NT2/D1 (cell line): ENCODE measurements around the gene DCDC2.

ENCODE experiments used
- DNase-seq: peaks from one replicate; pipeline ENCODE4 v3.0.0-alpha.2; 2011; ENCODE audit warnings: low read depth, low spot score
- H3K27me3 ChIP-seq: 2 replicates; pipeline ENCODE4 v1.6.0; 2011; ENCODE audit warnings: mild to moderate bottlenecking; ENCODE audit not compliant: insufficient read length, insufficient read depth
- H3K36me3 ChIP-seq: 2 replicates; pipeline ENCODE4 v1.6.1; 2011; ENCODE audit warnings: mild to moderate bottlenecking, low read length, mixed read lengths; ENCODE audit not compliant: insufficient read depth, insufficient read length
- H3K4me1 ChIP-seq: 2 replicates; pipeline ENCODE4 v1.5.1; 2011; ENCODE audit not compliant: insufficient read depth, insufficient read length
- H3K4me3 ChIP-seq: 2 replicates; pipeline ENCODE4 v1.5.1; 2011; ENCODE audit warnings: low read depth; ENCODE audit not compliant: insufficient read length
- H3K9ac ChIP-seq: 2 replicates; pipeline ENCODE4 v1.6.0; 2011; ENCODE audit warnings: low read depth; ENCODE audit not compliant: insufficient read length
- H3K9me3 ChIP-seq: 2 replicates; pipeline ENCODE4 v1.5.1; 2011; ENCODE audit warnings: mild to moderate bottlenecking, low read length; ENCODE audit not compliant: insufficient read depth
- SUZ12 ChIP-seq: IDR thresholded peaks from 2 replicates; pipeline ENCODE4 v1.6.1; 2011; ENCODE audit not compliant: insufficient read length, insufficient read depth; ENCODE audit errors: extremely low read depth
- YY1 ChIP-seq: IDR thresholded peaks from 2 replicates; pipeline ENCODE4 v1.6.1; 2011; ENCODE audit not compliant: insufficient read length, insufficient read depth
- ZNF274 ChIP-seq: IDR thresholded peaks from 2 replicates; pipeline ENCODE4 v1.6.1; 2011; ENCODE audit warnings: mild to moderate bottlenecking, low read depth, low read length

Gene DCDC2

GRCh38 chr6:24353861-24354260 is 4.0 kb downstream of the DCDC2 start:
- Histone ChIP-seq H3K4me3 (no peak overlapping the region), H3K36me3 (no peaks in the 10 kb centered on the region), H3K27me3 (no peaks in the 10 kb centered on the region), H3K9me3 (no peaks in the 10 kb centered on the region), H3K9ac (no peak overlapping the region), H3K4me1 (no peaks in the 10 kb centered on the region)
- TF ChIP-seq YY1 (no peak), ZNF274 (no peak), SUZ12 (no peak)
- no peak for DNase-seq

GRCh38 chr6:24352434-24352833 is 5.4 kb downstream of the DCDC2 start:
- H3K27me3 ChIP-seq, result peaks cover 2% of the 10 kb centered on the region

GRCh38 chr6:24344976-24345375 is 12.9 kb downstream of the DCDC2 start:
- Histone ChIP-seq H3K36me3 (no peaks in the 10 kb centered on the region), H3K4me1 (no peaks in the 10 kb centered on the region)

More at GRCh38 chr6:24352434-24352833, 5.4 kb downstream of the DCDC2 start:
- Histone ChIP-seq H3K4me1 (no peaks in the 10 kb centered on the region), H3K9me3 (no peaks in the 10 kb centered on the region), H3K9ac (no peak overlapping the region), H3K36me3 (no peaks in the 10 kb centered on the region), H3K4me3 (no peak overlapping the region)
- TF ChIP-seq SUZ12 (no peak), YY1 (no peak), ZNF274 (no peak)
- DNase-seq, result no peak

GRCh38 chr6:24340998-24341938 is 16.6 kb downstream of the DCDC2 start:
- Histone ChIP-seq H3K27me3 (no peaks in the 10 kb centered on the region), H3K9ac (no peak overlapping the region), H3K36me3 (no peaks in the 10 kb centered on the region), H3K4me3 (no peak overlapping the region), H3K9me3 (peaks cover under 1% of the 10 kb centered on the region; the same call in 1 of the 2 replicates), H3K4me1 (no peaks in the 10 kb centered on the region)
- no peak for DNase-seq
- TF ChIP-seq SUZ12 (no peak), ZNF274 (no peak), YY1 (no peak)

More at GRCh38 chr6:24344976-24345375, 12.9 kb downstream of the DCDC2 start:
- H3K9ac ChIP-seq, result no peak overlapping the region
- no peaks in the 10 kb centered on the region for H3K9me3 ChIP-seq
- DNase-seq, result no peak
- peaks cover 2% of the 10 kb centered on the region for H3K27me3 ChIP-seq
- H3K4me3 ChIP-seq, result no peak overlapping the region
- TF ChIP-seq SUZ12, result no peak
- TF ChIP-seq ZNF274, result no peak
- TF ChIP-seq YY1, result no peak

- TF ChIP-seq SUZ12 (no peak), ZNF274 (no peak), YY1 (no peak)
- no peak for DNase-seq
- H3K36me3 ChIP-seq, result no peaks in the 10 kb centered on the region
- no peak overlapping the region for H3K4me3 ChIP-seq
- H3K9ac ChIP-seq, result no peak overlapping the region
- H3K27me3 ChIP-seq, result no peaks in the 10 kb centered on the region
- peaks cover 13% of the 10 kb centered on the region; the same call in 1 of the 2 replicates for H3K9me3 ChIP-seq
- no peaks in the 10 kb centered on the region for H3K4me1 ChIP-seq
Observed at GRCh38 chr6:24339932-24340331, 17.9 kb downstream of the DCDC2 start.

- Histone ChIP-seq H3K27me3 (no peaks in the 10 kb centered on the region), H3K9ac (no peak overlapping the region), H3K4me3 (no peak overlapping the region), H3K9me3 (peaks cover 13% of the 10 kb centered on the region; the same call in 1 of the 2 replicates), H3K4me1 (no peaks in the 10 kb centered on the region), H3K36me3 (no peaks in the 10 kb centered on the region)
- no peak for DNase-seq
- TF ChIP-seq ZNF274, result no peak
- no peak for TF ChIP-seq YY1
- TF ChIP-seq SUZ12, result no peak
Observed at GRCh38 chr6:24334285-24334684, 23.6 kb downstream of the DCDC2 start.

GRCh38 chr6:24332317-24332716 is 25.5 kb downstream of the DCDC2 start:
- TF ChIP-seq YY1 (no peak), SUZ12 (no peak), ZNF274 (no peak)
- Histone ChIP-seq H3K36me3 (no peaks in the 10 kb centered on the region), H3K4me1 (no peaks in the 10 kb centered on the region), H3K27me3 (no peaks in the 10 kb centered on the region), H3K9me3 (peaks cover 13% of the 10 kb centered on the region; the same call in 1 of the 2 replicates), H3K4me3 (no peak overlapping the region), H3K9ac (no peak overlapping the region)
- DNase-seq, result no peak
